ENCODE results near the gene HEG1. TPM values are rescaled to one million over a fixed set of nuclear protein-coding genes. Genes with fewer than 3 reads are reported as not detected.

Gene HEG1
- total and polyA plus RNA-seq, 2 of the 4 experiments (the other 2 are of a cell fraction) = 25.6 to 43.4 TPM

- peak overlapping the region; percentile 47; the same call in 1 of the 2 replicates for H3K14ac ChIP-seq (replicated peaks; ENCODE audit: low read depth, low read length)
- in situ Hi-C loops (cut with MboI; ENCODE audit: low sequenced_read_pairs) (no loop called here), intact Hi-C loops (cut with micrococcal nuclease) (no loop called here), dilution Hi-C loops (cut with HindIII; ENCODE audit: low sequenced_read_pairs, unreplicated experiment) (no loop called here)
- no peak overlapping the region for H3K4me2 ChIP-seq (ENCODE audit: low read depth, low read length)
- no peak overlapping the region for H4K5ac ChIP-seq (ENCODE audit: low read depth, low read length)
- no peak overlapping the region for H3K4me3 ChIP-seq (ENCODE audit: insufficient read depth, low read depth, low read length)
- H2BK20ac ChIP-seq (ENCODE audit: low read depth, low read length) = peak overlapping the region; percentile 70
- H4K20me1 ChIP-seq (ENCODE audit: insufficient read depth, low read length) = peaks cover 6% of the 10 kb centered on the region; the same call in 1 of the 2 replicates
- ATAC-seq (ENCODE audit: low read depth) (no peak), DNase-seq (no peak)
- peaks cover 27% of the 10 kb centered on the region for H3K9me1 ChIP-seq (ENCODE audit: insufficient read depth, low read length)
- peak overlapping the region; percentile 73; the same call in 1 of the 2 replicates for H2AK5ac ChIP-seq (ENCODE audit: low read depth, low read length)
- no peak overlapping the region for H2AK9ac ChIP-seq (replicated peaks; ENCODE audit: low read depth, low read length, poor library complexity)
- ChIA-PET POLR2A (ENCODE audit: unreplicated experiment) (no interaction called here), CTCF (interaction anchor here (0.8 kb wide), 1 partner anchor 51 kb away, joined by 3 read pairs; no protein-coding TSS in a partner anchor)
- H3K9ac ChIP-seq (ENCODE audit: low read depth, low read length) = no peak overlapping the region
- no peaks in the 10 kb centered on the region for H3K36me3 ChIP-seq (ENCODE audit: control insufficient read depth, insufficient read depth, low read length)
- peak overlapping the region; percentile 55; the same call in 1 of the 3 replicates for H2BK15ac ChIP-seq (ENCODE audit: low read depth, low read length)
- H4K8ac ChIP-seq (ENCODE audit: low read depth in 2 of 2, low read length in 2 of 2) = no peak overlapping the region
- H3K9me3 ChIP-seq (ENCODE audit: control insufficient read depth, insufficient read depth, low read length) = no peaks in the 10 kb centered on the region
- H3K18ac ChIP-seq (ENCODE audit: low read depth, low read length) = no peak overlapping the region; the same call in 1 of the 2 replicates
- peak overlapping the region; percentile 15; the same call in 1 of the 2 replicates for H4K91ac ChIP-seq (ENCODE audit: insufficient read depth, low read depth, low read length)
- no peak overlapping the region for H3K56ac ChIP-seq (ENCODE audit: extremely low read depth, insufficient read depth, low read length)
- WGBS, 2 experiments (ENCODE audit: extremely low coverage in 2 of 2, insufficient read length in 1 of 2) = no CpG with 5 or more reads among the region's 3 CpGs
- H3K79me1 ChIP-seq (ENCODE audit: low read depth in 1 of 2, low read length in 2 of 2) = peaks cover 4 to 26% of the 10 kb centered on the region in 2 experiments; a peak in 3 of 4 replicates
- no TSS peak for BruUV-seq (replicated peaks)
- peaks cover 36% of the 10 kb centered on the region for H3K4me1 ChIP-seq (ENCODE audit: control insufficient read depth, insufficient read depth, low read length)
- peak overlapping the region; percentile 15 for H2AFZ ChIP-seq (replicated peaks; ENCODE audit: low read length, poor library complexity)
- H2BK120ac ChIP-seq (ENCODE audit: low read depth, low read length) = 0 out of 2 replicates have a peak overlapping the region, but pooled peaks have one; percentile 24
- H3K23ac ChIP-seq (ENCODE audit: low read depth, low read length) = no peak overlapping the region
- peak overlapping the region; percentile 62 for H3K4ac ChIP-seq (ENCODE audit: low read depth, low read length)
- H3K27me3 ChIP-seq (ENCODE audit: control insufficient read depth, insufficient read depth, low read length) = no peaks in the 10 kb centered on the region
- no peak overlapping the region for H2BK5ac ChIP-seq (ENCODE audit: low read depth, low read length, poor library complexity, severe bottlenecking)
- TF ChIP-seq RCOR1 (IDR thresholded peaks at IDR 0.05; ENCODE audit: insufficient replicate concordance, low read length) (no peak), USF2 (IDR thresholded peaks at IDR 0.05; ENCODE audit: low read depth, low read length) (no peak), CHD1 (IDR thresholded peaks at IDR 0.05; ENCODE audit: low read depth, low read length) (no peak), FOS (IDR thresholded peaks at IDR 0.05; ENCODE audit: low read depth, low read length) (no peak), NFE2L2 (IDR thresholded peaks at IDR 0.05; ENCODE audit: low read depth, low read length) (no peak), ELK1 (IDR thresholded peaks at IDR 0.05; ENCODE audit: borderline replicate concordance, low read depth, low read length) (no peak), MXI1 (IDR thresholded peaks at IDR 0.05; ENCODE audit: borderline replicate concordance, low read depth, low read length) (no peak), RFX5 (IDR thresholded peaks at IDR 0.05; ENCODE audit: low read depth, low read length) (no peak), MAFK (IDR thresholded peaks at IDR 0.05; ENCODE audit: low read depth, low read length) (no peak), POLR2A (IDR thresholded peaks at IDR 0.05; ENCODE audit: low read depth, low read length) (no peak)
- TF ChIP-seq, protein P1, sequence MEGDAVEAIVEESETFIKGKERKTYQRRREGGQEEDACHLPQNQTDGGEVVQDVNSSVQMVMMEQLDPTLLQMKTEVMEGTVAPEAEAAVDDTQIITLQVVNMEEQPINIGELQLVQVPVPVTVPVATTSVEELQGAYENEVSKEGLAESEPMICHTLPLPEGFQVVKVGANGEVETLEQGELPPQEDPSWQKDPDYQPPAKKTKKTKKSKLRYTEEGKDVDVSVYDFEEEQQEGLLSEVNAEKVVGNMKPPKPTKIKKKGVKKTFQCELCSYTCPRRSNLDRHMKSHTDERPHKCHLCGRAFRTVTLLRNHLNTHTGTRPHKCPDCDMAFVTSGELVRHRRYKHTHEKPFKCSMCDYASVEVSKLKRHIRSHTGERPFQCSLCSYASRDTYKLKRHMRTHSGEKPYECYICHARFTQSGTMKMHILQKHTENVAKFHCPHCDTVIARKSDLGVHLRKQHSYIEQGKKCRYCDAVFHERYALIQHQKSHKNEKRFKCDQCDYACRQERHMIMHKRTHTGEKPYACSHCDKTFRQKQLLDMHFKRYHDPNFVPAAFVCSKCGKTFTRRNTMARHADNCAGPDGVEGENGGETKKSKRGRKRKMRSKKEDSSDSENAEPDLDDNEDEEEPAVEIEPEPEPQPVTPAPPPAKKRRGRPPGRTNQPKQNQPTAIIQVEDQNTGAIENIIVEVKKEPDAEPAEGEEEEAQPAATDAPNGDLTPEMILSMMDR (conservative IDR thresholded peaks at IDR 0.05; ENCODE audit: low read depth, low read length) = no peak
- H3K27ac ChIP-seq (ENCODE audit: insufficient read depth, low read length) = no peak overlapping the region
Measured at GRCh38 chr3:125058529-125058928, 2.7 kb upstream of the HEG1 start.
